PC-3 (cell line): Measurements from ENCODE around the gene SLC2A13.

Source experiments
- EZH2phosphoT487 ChIP-seq: fragments of 300-600 bp; sonication (generic); IDR thresholded peaks from 2 replicates; pipeline ENCODE4 v1.6.1; 2018; ENCODE audit warnings: mild to moderate bottlenecking, antibody characterized with exemption, low read length, borderline replicate concordance
- TF ChIP-seq, protein P1 (sequence below): fragments of 300-600 bp; sonication (generic); conservative IDR thresholded peaks from 2 replicates; pipeline ENCODE4 v1.5.1; 2017; ENCODE audit warnings: antibody characterized with exemption, low read depth, mild to moderate bottlenecking, low read length

DNA sequence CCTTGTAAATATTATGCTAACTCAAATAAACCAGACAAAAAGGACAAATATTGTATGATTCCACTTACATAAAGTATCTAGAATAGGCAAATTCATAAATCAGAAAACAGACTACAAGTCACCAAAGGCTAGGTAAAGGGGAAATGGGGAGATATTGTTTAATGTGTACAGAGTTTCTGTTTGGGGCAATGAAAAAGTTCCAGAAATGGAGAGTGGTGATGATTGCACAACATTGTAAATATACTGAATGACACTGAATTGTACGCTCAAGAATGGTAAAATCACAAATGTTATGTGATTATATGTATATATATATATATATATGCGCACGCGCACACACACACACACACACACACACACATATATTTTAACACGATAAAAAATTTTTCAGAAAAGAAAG, 182.5 kb downstream of the SLC2A13 start:
- no peak for TF ChIP-seq EZH2phosphoT487
- TF ChIP-seq, protein P1, sequence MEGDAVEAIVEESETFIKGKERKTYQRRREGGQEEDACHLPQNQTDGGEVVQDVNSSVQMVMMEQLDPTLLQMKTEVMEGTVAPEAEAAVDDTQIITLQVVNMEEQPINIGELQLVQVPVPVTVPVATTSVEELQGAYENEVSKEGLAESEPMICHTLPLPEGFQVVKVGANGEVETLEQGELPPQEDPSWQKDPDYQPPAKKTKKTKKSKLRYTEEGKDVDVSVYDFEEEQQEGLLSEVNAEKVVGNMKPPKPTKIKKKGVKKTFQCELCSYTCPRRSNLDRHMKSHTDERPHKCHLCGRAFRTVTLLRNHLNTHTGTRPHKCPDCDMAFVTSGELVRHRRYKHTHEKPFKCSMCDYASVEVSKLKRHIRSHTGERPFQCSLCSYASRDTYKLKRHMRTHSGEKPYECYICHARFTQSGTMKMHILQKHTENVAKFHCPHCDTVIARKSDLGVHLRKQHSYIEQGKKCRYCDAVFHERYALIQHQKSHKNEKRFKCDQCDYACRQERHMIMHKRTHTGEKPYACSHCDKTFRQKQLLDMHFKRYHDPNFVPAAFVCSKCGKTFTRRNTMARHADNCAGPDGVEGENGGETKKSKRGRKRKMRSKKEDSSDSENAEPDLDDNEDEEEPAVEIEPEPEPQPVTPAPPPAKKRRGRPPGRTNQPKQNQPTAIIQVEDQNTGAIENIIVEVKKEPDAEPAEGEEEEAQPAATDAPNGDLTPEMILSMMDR: no peak
